Coronary artery (tissue), 2 donors: Measurements from ENCODE around the gene OR4D1.

ENCODE experiments used
- DNase-seq: peaks from one replicate; pipeline ENCODE4 v3.0.0-alpha.2; 2017; ENCODE audit warnings: low spot score
- H3K27ac ChIP-seq, 2 donors: fragments of 200-600 bp; sonication (generic); one replicate each; pipeline ENCODE4 v1.5.1; 2016 to 2019
- H3K4me3 ChIP-seq: fragments of 200-600 bp; sonication (generic); 2 replicates; pipeline ENCODE4 v1.5.1; 2016; ENCODE audit warnings: mild to moderate bottlenecking, moderate library complexity
- CTCF ChIP-seq: fragments of 200-600 bp; sonication (generic); IDR thresholded peaks from one replicate; pipeline ENCODE4 v1.5.1; 2019; ENCODE audit warnings: antibody characterized with exemption

The OR4D1 gene

GRCh38 chr17:58205936-58206335 lies 57.8 kb downstream of the OR4D1 start:
- H3K4me3 ChIP-seq: no peak overlapping the region
- TF ChIP-seq CTCF: no peak
- no peak for DNase-seq
- no peak overlapping the region for H3K27ac ChIP-seq

- Histone ChIP-seq H3K4me3 (no peak overlapping the region), H3K27ac (no peak overlapping the region)
- DNase-seq: no peak
- no peak for TF ChIP-seq CTCF
Observed at GRCh38 chr17:58207451-58207850, 59.3 kb downstream of the OR4D1 start.

GRCh38 chr17:58208344-58208743 lies 60.2 kb downstream of the OR4D1 start:
- peak; percentile 40 for DNase-seq
- no peak for TF ChIP-seq CTCF
- Histone ChIP-seq H3K27ac (no peak overlapping the region), H3K4me3 (no peak overlapping the region)
